Fibroblast of pulmonary artery (primary cell): ENCODE measurements around the gene AMFR.
A peak's percentile ranks its signal among the peaks of the same experiment; 100 is the strongest.

ENCODE experiments used
- DNase-seq: peaks from one replicate; pipeline ENCODE4 v3.0.0-alpha.2; 2010; ENCODE audit warnings: low read depth
- H3K4me3 ChIP-seq: replicated peaks from 2 replicates; pipeline ENCODE4 v1.5.1; 2011; ENCODE audit warnings: low read depth, mild to moderate bottlenecking, control low read depth, low read length, moderate library complexity
- CTCF ChIP-seq: IDR thresholded peaks from 2 replicates; pipeline ENCODE4 v1.5.1; 2011; ENCODE audit warnings: mild to moderate bottlenecking, control low read depth, low read length, inconsistent platforms; ENCODE audit errors: missing control alignments

AMFR gene

GRCh38 chr16:56425439-56425832, at the start of gene AMFR:
AMFR (minus strand) TSS chr16:56425545; CDS start chr16:56425327, 218 bp downstream.
- TF ChIP-seq CTCF = no peak
- peak within 1 kb of the TSS; percentile 75 for H3K4me3 ChIP-seq
- DNase-seq = peak; percentile 80

- no peak overlapping the region for H3K4me3 ChIP-seq
- TF ChIP-seq CTCF = no peak
- no peak for DNase-seq
These were observed 45.3 kb upstream of the AMFR start for GRCh38 chr16:56470666-56471065.

DNA sequence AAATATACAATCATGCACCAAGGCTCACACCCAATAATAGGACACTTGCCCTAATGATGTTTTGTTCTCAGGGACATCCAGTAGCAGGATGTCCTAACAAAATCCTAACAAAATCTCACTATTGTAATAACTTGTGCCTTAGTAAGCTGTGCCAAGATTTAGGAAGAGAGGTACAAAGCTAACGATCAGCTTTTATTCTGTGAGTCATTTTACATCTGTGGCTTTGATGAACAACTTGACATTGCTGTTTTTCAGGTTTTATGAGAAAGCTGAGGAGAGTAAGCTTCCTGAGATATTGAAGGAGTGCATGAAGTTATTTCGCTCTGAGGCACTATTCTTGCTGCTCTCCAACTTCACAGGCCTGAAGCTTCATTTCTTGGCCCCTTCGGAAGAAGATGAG, 44.9 kb upstream of the AMFR start:
- no peak for TF ChIP-seq CTCF
- no peak for DNase-seq
- H3K4me3 ChIP-seq = no peak overlapping the region

GRCh38 chr16:56469748-56470147, 44.4 kb upstream of the AMFR start:
- TF ChIP-seq CTCF = no peak
- no peak overlapping the region for H3K4me3 ChIP-seq
- DNase-seq = no peak

DNA sequence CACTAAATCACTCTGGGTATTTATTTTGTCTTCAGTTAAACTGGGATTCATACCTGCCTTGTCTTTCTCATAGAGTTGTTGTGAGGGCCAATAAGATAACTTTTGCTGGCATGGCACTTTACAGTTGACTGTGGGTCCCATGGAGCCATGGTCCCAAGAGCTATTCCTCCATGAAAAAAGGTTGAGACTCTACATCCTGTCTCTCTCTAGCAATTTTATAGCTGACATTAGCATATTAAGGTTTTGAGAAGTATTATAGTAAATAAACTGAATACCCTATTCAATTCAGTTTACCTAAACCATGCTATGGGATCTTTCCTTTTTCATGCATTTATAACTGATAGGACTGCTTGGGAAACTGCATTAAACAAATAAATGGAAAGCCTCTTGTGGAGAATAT, 43.5 kb upstream of the AMFR start:
- no peak for TF ChIP-seq CTCF
- DNase-seq = no peak
- H3K4me3 ChIP-seq = no peak overlapping the region

- H3K4me3 ChIP-seq = no peak overlapping the region
- DNase-seq = no peak
- TF ChIP-seq CTCF = no peak
These were observed 41.0 kb upstream of the AMFR start for GRCh38 chr16:56466344-56466743.

GRCh38 chr16:56463153-56463552, 37.8 kb upstream of the AMFR start:
- H3K4me3 ChIP-seq = no peak overlapping the region
- TF ChIP-seq CTCF = no peak
- no peak for DNase-seq
